K562 (cell line): ENCODE measurements around the gene TAOK2.

Experiments
- ARHGAP35 ChIP-seq: fragments of 450-650 bp; IDR thresholded peaks from 2 replicates; pipeline ENCODE4 v1.6.1; 2018; ENCODE audit not compliant: partially characterized antibody
- CEBPB ChIP-seq: fragments of 450-650 bp; IDR thresholded peaks from 2 replicates; pipeline ENCODE4 v1.6.1; 2016; ENCODE audit warnings: missing genetic modification characterization, missing compliant biosample characterization
- FOXM1 ChIP-seq, 2 experiments: fragments of 450-650 bp in 1 of 2; sonication (generic) in 1 of 2; formaldehyde crosslinking in 1 of 2; IDR thresholded peaks; 2 replicates each; pipeline versions ENCODE4 v1.6.1 to v1.9.0; 2017 to 2022; ENCODE audit warnings: low read depth in 2 of 2, mild to moderate bottlenecking in 2 of 2, missing genetic modification reagents in 1 of 2, moderate library complexity in 1 of 2
- STAG1 ChIP-seq: sonication (generic); formaldehyde crosslinking; IDR thresholded peaks from 2 replicates; pipeline ENCODE4 v1.5.0; 2020; ENCODE audit warnings: missing genetic modification reagents, borderline replicate concordance
- TF ChIP-seq, protein P1 (sequence below), 3 experiments: IDR thresholded peaks in 2 of 3; conservative IDR thresholded peaks in 1 of 3; 2 replicates each; pipeline ENCODE4 v1.5.1; 2011 to 2012; ENCODE audit warnings: low read length in 3 of 3, mild to moderate bottlenecking in 3 of 3, control low read depth in 2 of 3, improper control_type of control experiment in 1 of 3, inconsistent platforms in 1 of 3, low read depth in 1 of 3, mixed read lengths in 1 of 3, moderate library complexity in 1 of 3; ENCODE audit not compliant: insufficient read depth in 2 of 3

DNA sequence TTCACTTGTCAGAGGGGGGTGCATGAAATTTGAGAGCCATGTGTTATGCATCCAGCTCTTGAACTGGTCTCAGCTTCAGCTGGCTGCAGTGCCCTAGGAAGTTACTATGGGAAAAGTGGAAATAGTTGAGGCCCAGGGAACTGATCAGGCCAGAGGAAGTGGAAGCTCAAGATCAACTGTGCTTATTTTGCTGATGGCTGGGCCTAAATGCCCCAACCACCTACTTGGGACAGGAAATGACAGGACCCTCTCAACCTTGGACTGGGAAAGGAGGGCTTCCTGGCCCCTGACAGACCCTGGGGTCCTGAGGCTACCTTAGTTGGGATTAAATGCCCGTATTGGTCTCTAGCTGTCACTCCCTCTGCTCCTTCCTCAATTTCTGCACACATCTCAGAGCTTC, 1.2 kb upstream of the TAOK2 start:
- TF ChIP-seq, protein P1, sequence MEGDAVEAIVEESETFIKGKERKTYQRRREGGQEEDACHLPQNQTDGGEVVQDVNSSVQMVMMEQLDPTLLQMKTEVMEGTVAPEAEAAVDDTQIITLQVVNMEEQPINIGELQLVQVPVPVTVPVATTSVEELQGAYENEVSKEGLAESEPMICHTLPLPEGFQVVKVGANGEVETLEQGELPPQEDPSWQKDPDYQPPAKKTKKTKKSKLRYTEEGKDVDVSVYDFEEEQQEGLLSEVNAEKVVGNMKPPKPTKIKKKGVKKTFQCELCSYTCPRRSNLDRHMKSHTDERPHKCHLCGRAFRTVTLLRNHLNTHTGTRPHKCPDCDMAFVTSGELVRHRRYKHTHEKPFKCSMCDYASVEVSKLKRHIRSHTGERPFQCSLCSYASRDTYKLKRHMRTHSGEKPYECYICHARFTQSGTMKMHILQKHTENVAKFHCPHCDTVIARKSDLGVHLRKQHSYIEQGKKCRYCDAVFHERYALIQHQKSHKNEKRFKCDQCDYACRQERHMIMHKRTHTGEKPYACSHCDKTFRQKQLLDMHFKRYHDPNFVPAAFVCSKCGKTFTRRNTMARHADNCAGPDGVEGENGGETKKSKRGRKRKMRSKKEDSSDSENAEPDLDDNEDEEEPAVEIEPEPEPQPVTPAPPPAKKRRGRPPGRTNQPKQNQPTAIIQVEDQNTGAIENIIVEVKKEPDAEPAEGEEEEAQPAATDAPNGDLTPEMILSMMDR (IDR thresholded peaks at IDR 0.05 in 2 of 3, conservative IDR thresholded peaks at IDR 0.05 in 1 of 3; ENCODE audit: insufficient read depth in 2 of 3, low read depth in 1 of 3, low read length in 3 of 3): no peak
- no peak for TF ChIP-seq CEBPB
- TF ChIP-seq STAG1 (CRISPR knock-in tag): no peak
- no peak for TF ChIP-seq ARHGAP35
- no peak for TF ChIP-seq FOXM1 (IDR thresholded peaks at IDR 0.05; ENCODE audit: low read depth)
- TF ChIP-seq FOXM1 (CRISPR knock-in tag; IDR thresholded peaks at IDR 0.05; ENCODE audit: low read depth): no peak
